Measurements from ENCODE around the gene SESTD1.
"Not testable (repeated sequence)": the region's sequence is repeated elsewhere in the genome, so short reads cannot be mapped to it uniquely, and the experiment has no call there.

SESTD1 gene

GRCh38 chr2:179125404-179125803 is 139.2 kb downstream of the SESTD1 start:
- no peaks in the 10 kb centered on the region for H3K27me3 ChIP-seq (ENCODE audit: control insufficient read depth, insufficient read depth, low read length)
- H3K4me3 ChIP-seq (ENCODE audit: low read length), result no peak overlapping the region
- H3K4me1 ChIP-seq (ENCODE audit: control insufficient read depth, low read depth, low read length), result no peaks in the 10 kb centered on the region
- no peak overlapping the region for H3K9ac ChIP-seq (ENCODE audit: low read length)
- no peaks in the 10 kb centered on the region for H3K36me3 ChIP-seq (ENCODE audit: control insufficient read depth, low read depth, low read length)
- no peak overlapping the region for H3K27ac ChIP-seq (ENCODE audit: low read length)
- H3K9me3 ChIP-seq (ENCODE audit: control insufficient read depth, low read depth, low read length), result no peaks in the 10 kb centered on the region

GRCh38 chr2:179124282-179124681 is 140.3 kb downstream of the SESTD1 start:
- Histone ChIP-seq H3K27me3 (ENCODE audit: control insufficient read depth, insufficient read depth, low read length) (no peaks in the 10 kb centered on the region), H3K27ac (ENCODE audit: low read length) (no peak overlapping the region), H3K36me3 (ENCODE audit: control insufficient read depth, low read depth, low read length) (no peaks in the 10 kb centered on the region), H3K9ac (ENCODE audit: low read length) (no peak overlapping the region), H3K4me1 (ENCODE audit: control insufficient read depth, low read depth, low read length) (no peaks in the 10 kb centered on the region), H3K9me3 (ENCODE audit: control insufficient read depth, low read depth, low read length) (no peaks in the 10 kb centered on the region), H3K4me3 (ENCODE audit: low read length) (no peak overlapping the region)

GRCh38 chr2:179123272-179123662 is 141.4 kb downstream of the SESTD1 start:
- Histone ChIP-seq H3K4me1 (ENCODE audit: control insufficient read depth, low read depth, low read length) (no peaks in the 10 kb centered on the region), H3K27me3 (ENCODE audit: control insufficient read depth, insufficient read depth, low read length) (no peaks in the 10 kb centered on the region), H3K4me3 (ENCODE audit: low read length) (no peak overlapping the region), H3K9me3 (ENCODE audit: control insufficient read depth, low read depth, low read length) (no peaks in the 10 kb centered on the region), H3K36me3 (ENCODE audit: control insufficient read depth, low read depth, low read length) (no peaks in the 10 kb centered on the region), H3K27ac (ENCODE audit: low read length) (no peak overlapping the region), H3K9ac (ENCODE audit: low read length) (no peak overlapping the region)

- H3K9me3 ChIP-seq (ENCODE audit: control insufficient read depth, low read depth, low read length), result no peaks in the 10 kb centered on the region
- no peak overlapping the region for H3K4me3 ChIP-seq (ENCODE audit: low read length)
- H3K27me3 ChIP-seq (ENCODE audit: control insufficient read depth, insufficient read depth, low read length), result no peaks in the 10 kb centered on the region
- no peak overlapping the region for H3K9ac ChIP-seq (ENCODE audit: low read length)
- no peak overlapping the region for H3K27ac ChIP-seq (ENCODE audit: low read length)
- peaks cover 9% of the 10 kb centered on the region for H3K36me3 ChIP-seq (ENCODE audit: control insufficient read depth, low read depth, low read length)
- H3K4me1 ChIP-seq (ENCODE audit: control insufficient read depth, low read depth, low read length), result no peaks in the 10 kb centered on the region
These were observed 156.9 kb downstream of the SESTD1 start for GRCh38 chr2:179107737-179108136.

GRCh38 chr2:179106676-179107428 is 157.8 kb downstream of the SESTD1 start:
- Histone ChIP-seq H3K36me3 (ENCODE audit: control insufficient read depth, low read depth, low read length) (peaks cover 9% of the 10 kb centered on the region), H3K27me3 (ENCODE audit: control insufficient read depth, insufficient read depth, low read length) (no peaks in the 10 kb centered on the region), H3K27ac (ENCODE audit: low read length) (no peak overlapping the region), H3K4me3 (ENCODE audit: low read length) (no peak overlapping the region), H3K4me1 (ENCODE audit: control insufficient read depth, low read depth, low read length) (no peaks in the 10 kb centered on the region), H3K9me3 (ENCODE audit: control insufficient read depth, low read depth, low read length) (no peaks in the 10 kb centered on the region), H3K9ac (ENCODE audit: low read length) (no peak overlapping the region)

- no peaks in the 10 kb centered on the region for H3K9me3 ChIP-seq (ENCODE audit: control insufficient read depth, low read depth, low read length)
- H3K36me3 ChIP-seq (ENCODE audit: control insufficient read depth, low read depth, low read length), result peaks cover 9% of the 10 kb centered on the region
- no peak overlapping the region for H3K27ac ChIP-seq (ENCODE audit: low read length)
- H3K4me3 ChIP-seq (ENCODE audit: low read length), result no peak overlapping the region
- no peaks in the 10 kb centered on the region for H3K4me1 ChIP-seq (ENCODE audit: control insufficient read depth, low read depth, low read length)
- no peaks in the 10 kb centered on the region for H3K27me3 ChIP-seq (ENCODE audit: control insufficient read depth, insufficient read depth, low read length)
- no peak overlapping the region for H3K9ac ChIP-seq (ENCODE audit: low read length)
These were observed 158.3 kb downstream of the SESTD1 start for GRCh38 chr2:179106342-179106675.

- H3K9ac ChIP-seq (ENCODE audit: low read length), result no peak overlapping the region
- no peak overlapping the region for H3K27ac ChIP-seq (ENCODE audit: low read length)
- H3K9me3 ChIP-seq (ENCODE audit: control insufficient read depth, low read depth, low read length), result no peaks in the 10 kb centered on the region
- H3K4me3 ChIP-seq (ENCODE audit: low read length), result no peak overlapping the region
- no peaks in the 10 kb centered on the region for H3K4me1 ChIP-seq (ENCODE audit: control insufficient read depth, low read depth, low read length)
- H3K36me3 ChIP-seq (ENCODE audit: control insufficient read depth, low read depth, low read length), result peaks cover 4% of the 10 kb centered on the region
- no peaks in the 10 kb centered on the region for H3K27me3 ChIP-seq (ENCODE audit: control insufficient read depth, insufficient read depth, low read length)
These were observed 159.9 kb downstream of the SESTD1 start for GRCh38 chr2:179104736-179105135.

- Histone ChIP-seq H3K4me1 (ENCODE audit: control insufficient read depth, low read depth, low read length) (no peaks in the 10 kb centered on the region), H3K36me3 (ENCODE audit: control insufficient read depth, low read depth, low read length) (no peaks in the 10 kb centered on the region), H3K4me3 (ENCODE audit: low read length) (no peak overlapping the region), H3K27ac (ENCODE audit: low read length) (no peak overlapping the region), H3K9ac (ENCODE audit: low read length) (no peak overlapping the region), H3K9me3 (ENCODE audit: control insufficient read depth, low read depth, low read length) (no peaks in the 10 kb centered on the region), H3K27me3 (ENCODE audit: control insufficient read depth, insufficient read depth, low read length) (no peaks in the 10 kb centered on the region)
These were observed 166.4 kb downstream of the SESTD1 start for GRCh38 chr2:179098080-179098689.

- H3K4me1 ChIP-seq (ENCODE audit: control insufficient read depth, low read depth, low read length), result no peaks in the 10 kb centered on the region
These were observed 167.5 kb downstream of the SESTD1 start for GRCh38 chr2:179097131-179097530.

GRCh38 chr2:179096090-179096489 is 168.5 kb downstream of the SESTD1 start:
- H3K4me1 ChIP-seq (ENCODE audit: control insufficient read depth, low read depth, low read length), result no peaks in the 10 kb centered on the region
- H3K9ac ChIP-seq (ENCODE audit: low read length), result no peak overlapping the region
- no peak overlapping the region for H3K27ac ChIP-seq (ENCODE audit: low read length)
- H3K4me3 ChIP-seq (ENCODE audit: low read length), result no peak overlapping the region
- H3K27me3 ChIP-seq (ENCODE audit: control insufficient read depth, insufficient read depth, low read length), result no peaks in the 10 kb centered on the region
- H3K9me3 ChIP-seq (ENCODE audit: control insufficient read depth, low read depth, low read length), result no peaks in the 10 kb centered on the region
- no peaks in the 10 kb centered on the region for H3K36me3 ChIP-seq (ENCODE audit: control insufficient read depth, low read depth, low read length)

More at GRCh38 chr2:179097131-179097530, 167.5 kb downstream of the SESTD1 start:
- no peaks in the 10 kb centered on the region for H3K27me3 ChIP-seq (ENCODE audit: control insufficient read depth, insufficient read depth, low read length)
- H3K27ac ChIP-seq (ENCODE audit: low read length), result no peak overlapping the region
- H3K4me3 ChIP-seq (ENCODE audit: low read length), result no peak overlapping the region
- no peaks in the 10 kb centered on the region for H3K36me3 ChIP-seq (ENCODE audit: control insufficient read depth, low read depth, low read length)
- H3K9me3 ChIP-seq (ENCODE audit: control insufficient read depth, low read depth, low read length), result no peaks in the 10 kb centered on the region
- no peak overlapping the region for H3K9ac ChIP-seq (ENCODE audit: low read length)

- not testable (repeated sequence) for H3K4me1 ChIP-seq (ENCODE audit: control insufficient read depth, low read depth, low read length); H3K4me3 ChIP-seq (ENCODE audit: low read length); H3K36me3 ChIP-seq (ENCODE audit: control insufficient read depth, low read depth, low read length); H3K9me3 ChIP-seq (ENCODE audit: control insufficient read depth, low read depth, low read length); H3K27me3 ChIP-seq (ENCODE audit: control insufficient read depth, insufficient read depth, low read length); H3K27ac ChIP-seq (ENCODE audit: low read length); H3K9ac ChIP-seq (ENCODE audit: low read length)
These were observed 171.7 kb downstream of the SESTD1 start for GRCh38 chr2:179092912-179093311.

GRCh38 chr2:179082697-179083096 is 181.9 kb downstream of the SESTD1 start:
- H3K27me3 ChIP-seq (ENCODE audit: control insufficient read depth, insufficient read depth, low read length), result no peaks in the 10 kb centered on the region
- H3K4me3 ChIP-seq (ENCODE audit: low read length), result no peak overlapping the region
- no peaks in the 10 kb centered on the region for H3K4me1 ChIP-seq (ENCODE audit: control insufficient read depth, low read depth, low read length)
- no peaks in the 10 kb centered on the region for H3K9me3 ChIP-seq (ENCODE audit: control insufficient read depth, low read depth, low read length)
- H3K36me3 ChIP-seq (ENCODE audit: control insufficient read depth, low read depth, low read length), result no peaks in the 10 kb centered on the region
- no peak overlapping the region for H3K9ac ChIP-seq (ENCODE audit: low read length)
- no peak overlapping the region for H3K27ac ChIP-seq (ENCODE audit: low read length)

Measured in iPS-18a (cell line).